GM12865 (cell line): ENCODE measurements around the gene TINAGL1.
"Not testable (repeated sequence)": the region's sequence is repeated elsewhere in the genome, so short reads cannot be mapped to it uniquely, and the experiment has no call there.

Source experiments
- DNase-seq: peaks from one replicate; pipeline ENCODE4 v3.0.0; 2010; ENCODE audit warnings: low read depth
- H3K4me3 ChIP-seq: 2 replicates; pipeline ENCODE4 v1.5.1; 2011; ENCODE audit warnings: mild to moderate bottlenecking, low read depth, low read length, control low read depth
- CTCF ChIP-seq: IDR thresholded peaks from 2 replicates; pipeline ENCODE4 v1.5.1; 2011; ENCODE audit warnings: low read length, control low read depth, low read depth, inconsistent platforms; ENCODE audit not compliant: insufficient read depth; ENCODE audit errors: missing control alignments

Gene TINAGL1

GRCh38 chr1:31584869-31585735, 8.8 kb downstream of the TINAGL1 start:
- no peak for DNase-seq
- H3K4me3 ChIP-seq, result no peak overlapping the region
- no peak for TF ChIP-seq CTCF

GRCh38 chr1:31585736-31586365, 9.5 kb downstream of the TINAGL1 start:
- no peak overlapping the region for H3K4me3 ChIP-seq
- no peak for DNase-seq
- no peak for TF ChIP-seq CTCF

- no peak for DNase-seq
- no peak for TF ChIP-seq CTCF
Measured at GRCh38 chr1:31586376-31587327, 10.3 kb downstream of the TINAGL1 start.

GRCh38 chr1:31587328-31587699, 11.0 kb downstream of the TINAGL1 start:
- DNase-seq, H3K4me3 ChIP-seq: not testable (repeated sequence)

More at GRCh38 chr1:31586376-31587327, 10.3 kb downstream of the TINAGL1 start:
- H3K4me3 ChIP-seq, result no peak overlapping the region

- peak; percentile 80 for TF ChIP-seq CTCF
- DNase-seq, result peak; percentile 60
- H3K4me3 ChIP-seq, result no peak overlapping the region
Measured at GRCh38 chr1:31587720-31588423, 11.6 kb downstream of the TINAGL1 start.

- TF ChIP-seq CTCF, result no peak
- H3K4me3 ChIP-seq, result no peak overlapping the region
- no peak for DNase-seq
Measured at GRCh38 chr1:31588751-31589515, 12.6 kb downstream of the TINAGL1 start.
